SK-N-SH treated with all-trans-retinoic acid at 6 μM for 48 hours (cell line): ENCODE measurements around the gene SHC4.

Source experiments
- ATAC-seq: fragments of 200-7000 bp; cut with Tn5 transposase; 3 replicates; pipeline ENCODE4 v1.9.1; 2020; ENCODE audit warnings: mild to moderate bottlenecking, moderate library complexity
- ARNTL ChIP-seq: fragments of 450-650 bp; formaldehyde crosslinking; IDR thresholded peaks from 2 replicates; pipeline ENCODE4 v1.5.0; 2020; ENCODE audit warnings: low read depth, mild to moderate bottlenecking, moderate library complexity, borderline replicate concordance
- BACH2 ChIP-seq: fragments of 250-450 bp; sonication (Bioruptor Pico); IDR thresholded peaks from 2 replicates; pipeline ENCODE4 v1.9.0; 2021; ENCODE audit warnings: mild to moderate bottlenecking, borderline replicate concordance
- CSDC2 ChIP-seq: fragments of 250-450 bp; sonication (Bioruptor Pico); IDR thresholded peaks from 2 replicates; pipeline ENCODE4 v1.5.0; 2020; ENCODE audit warnings: mild to moderate bottlenecking, moderate library complexity
- ESRRG ChIP-seq: fragments of 250-450 bp; sonication (Bioruptor Pico); IDR thresholded peaks from 2 replicates; pipeline ENCODE4 v1.6.1; 2021; ENCODE audit warnings: mild to moderate bottlenecking
- GLIS3 ChIP-seq: fragments of 250-450 bp; sonication (Bioruptor Pico); IDR thresholded peaks from 2 replicates; pipeline ENCODE4 v1.5.0; 2020; ENCODE audit warnings: mild to moderate bottlenecking, moderate library complexity
- ISL1 ChIP-seq: fragments of 250-450 bp; sonication (Bioruptor Pico); IDR thresholded peaks from 2 replicates; pipeline ENCODE4 v2.1.2; 2022; ENCODE audit warnings: mild to moderate bottlenecking, moderate library complexity
- OSR1 ChIP-seq: fragments of 250-450 bp; sonication (Bioruptor Pico); IDR thresholded peaks from 2 replicates; pipeline ENCODE4 v1.8.0; 2022; ENCODE audit warnings: moderate library complexity, mild to moderate bottlenecking, inconsistent platforms
- PPARA ChIP-seq: fragments of 250-450 bp; sonication (Bioruptor Pico); IDR thresholded peaks from 2 replicates; pipeline ENCODE4 v1.5.0; 2020; ENCODE audit warnings: mild to moderate bottlenecking, borderline replicate concordance
- RARB ChIP-seq: fragments of 250-450 bp; sonication (Bioruptor Pico); IDR thresholded peaks from 2 replicates; pipeline ENCODE4 v1.8.0; 2021; ENCODE audit warnings: mild to moderate bottlenecking, moderate library complexity
- TOX ChIP-seq: fragments of 250-450 bp; sonication (Bioruptor Pico); IDR thresholded peaks from 2 replicates; pipeline ENCODE4 v1.8.0; 2021; ENCODE audit warnings: mild to moderate bottlenecking, moderate library complexity, borderline replicate concordance
- ZC3H10 ChIP-seq: fragments of 250-450 bp; sonication (Bioruptor Pico); IDR thresholded peaks from 2 replicates; pipeline ENCODE4 v1.5.1; 2021; ENCODE audit warnings: mild to moderate bottlenecking, moderate library complexity
- ZFP3 ChIP-seq: fragments of 250-450 bp; sonication (Bioruptor Pico); IDR thresholded peaks from 2 replicates; pipeline ENCODE4 v1.5.0; 2020; ENCODE audit warnings: mild to moderate bottlenecking, moderate library complexity
- ZFP30 ChIP-seq: fragments of 450-650 bp; formaldehyde crosslinking; IDR thresholded peaks from 2 replicates; pipeline ENCODE4 v1.5.0; 2022; ENCODE audit warnings: mild to moderate bottlenecking, moderate library complexity
- ZNF565 ChIP-seq: fragments of 450-650 bp; formaldehyde crosslinking; conservative IDR thresholded peaks from 2 replicates; pipeline ENCODE4 v1.5.0; 2020; ENCODE audit warnings: low read depth, mild to moderate bottlenecking, moderate library complexity
- ZNF8 ChIP-seq: fragments of 450-650 bp; formaldehyde crosslinking; IDR thresholded peaks from 2 replicates; pipeline ENCODE4 v1.5.0; 2020; ENCODE audit warnings: mild to moderate bottlenecking, moderate library complexity
- TF ChIP-seq, protein P1 (sequence below): fragments of 250-450 bp; sonication (Bioruptor Pico); IDR thresholded peaks from 2 replicates; pipeline ENCODE4 v1.5.1; 2020; ENCODE audit warnings: low read depth, mild to moderate bottlenecking, moderate library complexity
- TF ChIP-seq, protein P2 (sequence below): fragments of 250-450 bp; sonication (Bioruptor Pico); IDR thresholded peaks from 2 replicates; pipeline ENCODE4 v1.5.1; 2021; ENCODE audit warnings: mild to moderate bottlenecking, moderate library complexity
- TF ChIP-seq, protein P3 (sequence below): fragments of 250-450 bp; sonication (Bioruptor Pico); IDR thresholded peaks from 2 replicates; pipeline ENCODE4 v1.8.0; 2021; ENCODE audit warnings: low read depth, mild to moderate bottlenecking, moderate library complexity, borderline replicate concordance
- TF ChIP-seq, protein P4 (sequence below): fragments of 250-450 bp; sonication (Bioruptor Pico); IDR thresholded peaks from 2 replicates; pipeline ENCODE4 v1.8.0; 2020; ENCODE audit warnings: mild to moderate bottlenecking, moderate library complexity, borderline replicate concordance
- TF ChIP-seq, protein P5 (sequence below): fragments of 250-450 bp; sonication (Bioruptor Pico); IDR thresholded peaks from 2 replicates; pipeline ENCODE4 v1.5.0; 2020; ENCODE audit warnings: mild to moderate bottlenecking, moderate library complexity

The SHC4 gene

DNA sequence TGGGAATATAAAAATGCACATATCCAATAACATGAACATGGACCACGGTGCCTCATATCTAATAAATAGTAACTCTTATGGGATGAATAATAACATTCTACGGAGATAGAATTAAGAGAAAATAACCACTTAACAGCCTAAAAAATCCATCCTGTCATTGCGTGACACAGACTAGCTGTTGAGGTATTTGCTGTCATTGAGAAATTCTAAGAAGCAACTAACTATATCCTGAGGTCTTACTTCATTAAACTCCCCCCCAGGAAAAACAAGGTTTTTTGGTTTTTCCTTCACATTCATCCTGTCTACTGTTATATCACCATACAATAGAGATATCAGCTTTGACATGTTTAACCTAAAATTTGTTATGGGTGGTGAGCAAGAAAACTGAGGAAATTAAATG lies 167.2 kb downstream of the SHC4 start:
- ATAC-seq = no peak
- TF ChIP-seq, protein P1, sequence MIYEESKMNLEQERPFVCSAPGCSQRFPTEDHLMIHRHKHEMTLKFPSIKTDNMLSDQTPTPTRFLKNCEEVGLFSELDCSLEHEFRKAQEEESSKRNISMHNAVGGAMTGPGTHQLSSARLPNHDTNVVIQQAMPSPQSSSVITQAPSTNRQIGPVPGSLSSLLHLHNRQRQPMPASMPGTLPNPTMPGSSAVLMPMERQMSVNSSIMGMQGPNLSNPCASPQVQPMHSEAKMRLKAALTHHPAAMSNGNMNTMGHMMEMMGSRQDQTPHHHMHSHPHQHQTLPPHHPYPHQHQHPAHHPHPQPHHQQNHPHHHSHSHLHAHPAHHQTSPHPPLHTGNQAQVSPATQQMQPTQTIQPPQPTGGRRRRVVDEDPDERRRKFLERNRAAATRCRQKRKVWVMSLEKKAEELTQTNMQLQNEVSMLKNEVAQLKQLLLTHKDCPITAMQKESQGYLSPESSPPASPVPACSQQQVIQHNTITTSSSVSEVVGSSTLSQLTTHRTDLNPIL (CRISPR knock-in tag) = no peak
- TF ChIP-seq ZNF8 (no peak), PPARA (no peak)

DNA sequence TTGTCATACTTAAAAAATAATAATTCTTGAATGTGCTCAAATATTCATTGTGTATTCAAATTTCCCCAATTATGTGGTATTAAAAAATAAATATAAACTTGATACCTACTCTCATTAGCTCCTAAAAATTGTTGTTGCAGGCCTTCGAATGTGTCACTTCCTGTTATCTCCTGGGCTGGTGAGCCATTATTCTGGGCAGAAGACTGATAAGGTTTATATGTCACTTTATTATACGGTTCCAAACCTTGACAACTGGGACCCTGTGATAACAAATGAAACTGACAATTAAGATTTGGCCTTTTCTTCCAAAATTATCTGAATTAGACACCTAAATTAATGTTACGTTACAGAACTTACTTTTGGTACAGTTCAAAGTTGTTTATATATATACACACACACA lies 167.8 kb downstream of the SHC4 start:
- no peak for ATAC-seq
- no peak for TF ChIP-seq ZFP30
- TF ChIP-seq ARNTL (CRISPR knock-in tag) = no peak
- no peak for TF ChIP-seq ZC3H10 (CRISPR knock-in tag)
- TF ChIP-seq, protein P2, sequence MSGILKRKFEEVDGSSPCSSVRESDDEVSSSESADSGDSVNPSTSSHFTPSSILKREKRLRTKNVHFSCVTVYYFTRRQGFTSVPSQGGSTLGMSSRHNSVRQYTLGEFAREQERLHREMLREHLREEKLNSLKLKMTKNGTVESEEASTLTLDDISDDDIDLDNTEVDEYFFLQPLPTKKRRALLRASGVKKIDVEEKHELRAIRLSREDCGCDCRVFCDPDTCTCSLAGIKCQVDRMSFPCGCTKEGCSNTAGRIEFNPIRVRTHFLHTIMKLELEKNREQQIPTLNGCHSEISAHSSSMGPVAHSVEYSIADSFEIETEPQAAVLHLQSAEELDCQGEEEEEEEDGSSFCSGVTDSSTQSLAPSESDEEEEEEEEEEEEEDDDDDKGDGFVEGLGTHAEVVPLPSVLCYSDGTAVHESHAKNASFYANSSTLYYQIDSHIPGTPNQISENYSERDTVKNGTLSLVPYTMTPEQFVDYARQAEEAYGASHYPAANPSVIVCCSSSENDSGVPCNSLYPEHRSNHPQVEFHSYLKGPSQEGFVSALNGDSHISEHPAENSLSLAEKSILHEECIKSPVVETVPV (CRISPR knock-in tag) = no peak
- no peak for TF ChIP-seq ESRRG (CRISPR knock-in tag)
- no peak for TF ChIP-seq ZNF8
- TF ChIP-seq ZNF565 (CRISPR knock-in tag) = no peak
- no peak for TF ChIP-seq ZFP3 (CRISPR knock-in tag)
- TF ChIP-seq CSDC2 (CRISPR knock-in tag) = no peak

DNA sequence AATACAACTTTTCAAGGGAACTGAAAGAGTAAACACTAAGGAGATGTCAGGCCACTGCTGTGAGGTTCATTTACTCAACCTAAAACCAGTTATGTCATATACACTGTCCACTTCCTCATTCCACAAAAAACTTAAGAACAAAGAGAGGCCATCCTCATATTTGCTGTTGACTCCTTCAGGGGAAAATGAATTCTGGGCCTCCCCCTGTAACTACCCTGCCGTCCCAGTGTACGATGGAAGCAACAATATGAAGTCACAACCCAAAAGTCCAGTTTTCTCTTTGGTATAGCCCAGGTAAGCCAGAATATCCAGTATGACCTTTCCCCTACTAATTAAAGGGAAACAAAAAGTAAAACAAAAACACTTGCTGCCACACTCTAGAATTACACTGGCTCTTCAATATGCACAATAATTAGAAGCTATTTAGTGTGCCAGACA lies 169.0 kb downstream of the SHC4 start:
- no peak for TF ChIP-seq BACH2 (CRISPR knock-in tag)
- TF ChIP-seq, protein P3, sequence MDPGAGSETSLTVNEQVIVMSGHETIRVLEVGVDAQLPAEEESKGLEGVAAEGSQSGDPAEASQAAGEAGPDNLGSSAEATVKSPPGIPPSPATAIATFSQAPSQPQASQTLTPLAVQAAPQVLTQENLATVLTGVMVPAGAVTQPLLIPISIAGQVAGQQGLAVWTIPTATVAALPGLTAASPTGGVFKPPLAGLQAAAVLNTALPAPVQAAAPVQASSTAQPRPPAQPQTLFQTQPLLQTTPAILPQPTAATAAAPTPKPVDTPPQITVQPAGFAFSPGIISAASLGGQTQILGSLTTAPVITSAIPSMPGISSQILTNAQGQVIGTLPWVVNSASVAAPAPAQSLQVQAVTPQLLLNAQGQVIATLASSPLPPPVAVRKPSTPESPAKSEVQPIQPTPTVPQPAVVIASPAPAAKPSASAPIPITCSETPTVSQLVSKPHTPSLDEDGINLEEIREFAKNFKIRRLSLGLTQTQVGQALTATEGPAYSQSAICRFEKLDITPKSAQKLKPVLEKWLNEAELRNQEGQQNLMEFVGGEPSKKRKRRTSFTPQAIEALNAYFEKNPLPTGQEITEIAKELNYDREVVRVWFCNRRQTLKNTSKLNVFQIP = no peak
- TF ChIP-seq OSR1 (CRISPR knock-in tag) = no peak
- TF ChIP-seq, protein P4, sequence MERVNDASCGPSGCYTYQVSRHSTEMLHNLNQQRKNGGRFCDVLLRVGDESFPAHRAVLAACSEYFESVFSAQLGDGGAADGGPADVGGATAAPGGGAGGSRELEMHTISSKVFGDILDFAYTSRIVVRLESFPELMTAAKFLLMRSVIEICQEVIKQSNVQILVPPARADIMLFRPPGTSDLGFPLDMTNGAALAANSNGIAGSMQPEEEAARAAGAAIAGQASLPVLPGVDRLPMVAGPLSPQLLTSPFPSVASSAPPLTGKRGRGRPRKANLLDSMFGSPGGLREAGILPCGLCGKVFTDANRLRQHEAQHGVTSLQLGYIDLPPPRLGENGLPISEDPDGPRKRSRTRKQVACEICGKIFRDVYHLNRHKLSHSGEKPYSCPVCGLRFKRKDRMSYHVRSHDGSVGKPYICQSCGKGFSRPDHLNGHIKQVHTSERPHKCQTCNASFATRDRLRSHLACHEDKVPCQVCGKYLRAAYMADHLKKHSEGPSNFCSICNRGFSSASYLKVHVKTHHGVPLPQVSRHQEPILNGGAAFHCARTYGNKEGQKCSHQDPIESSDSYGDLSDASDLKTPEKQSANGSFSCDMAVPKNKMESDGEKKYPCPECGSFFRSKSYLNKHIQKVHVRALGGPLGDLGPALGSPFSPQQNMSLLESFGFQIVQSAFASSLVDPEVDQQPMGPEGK (CRISPR knock-in tag) = no peak
- TF ChIP-seq ZC3H10 (CRISPR knock-in tag) = no peak
- no peak for TF ChIP-seq ESRRG (CRISPR knock-in tag)
- no peak for TF ChIP-seq ZNF8
- TF ChIP-seq GLIS3 (CRISPR knock-in tag) = no peak
- no peak for TF ChIP-seq PPARA
- TF ChIP-seq TOX = no peak
- no peak for TF ChIP-seq ZFP30
- TF ChIP-seq, protein P5, sequence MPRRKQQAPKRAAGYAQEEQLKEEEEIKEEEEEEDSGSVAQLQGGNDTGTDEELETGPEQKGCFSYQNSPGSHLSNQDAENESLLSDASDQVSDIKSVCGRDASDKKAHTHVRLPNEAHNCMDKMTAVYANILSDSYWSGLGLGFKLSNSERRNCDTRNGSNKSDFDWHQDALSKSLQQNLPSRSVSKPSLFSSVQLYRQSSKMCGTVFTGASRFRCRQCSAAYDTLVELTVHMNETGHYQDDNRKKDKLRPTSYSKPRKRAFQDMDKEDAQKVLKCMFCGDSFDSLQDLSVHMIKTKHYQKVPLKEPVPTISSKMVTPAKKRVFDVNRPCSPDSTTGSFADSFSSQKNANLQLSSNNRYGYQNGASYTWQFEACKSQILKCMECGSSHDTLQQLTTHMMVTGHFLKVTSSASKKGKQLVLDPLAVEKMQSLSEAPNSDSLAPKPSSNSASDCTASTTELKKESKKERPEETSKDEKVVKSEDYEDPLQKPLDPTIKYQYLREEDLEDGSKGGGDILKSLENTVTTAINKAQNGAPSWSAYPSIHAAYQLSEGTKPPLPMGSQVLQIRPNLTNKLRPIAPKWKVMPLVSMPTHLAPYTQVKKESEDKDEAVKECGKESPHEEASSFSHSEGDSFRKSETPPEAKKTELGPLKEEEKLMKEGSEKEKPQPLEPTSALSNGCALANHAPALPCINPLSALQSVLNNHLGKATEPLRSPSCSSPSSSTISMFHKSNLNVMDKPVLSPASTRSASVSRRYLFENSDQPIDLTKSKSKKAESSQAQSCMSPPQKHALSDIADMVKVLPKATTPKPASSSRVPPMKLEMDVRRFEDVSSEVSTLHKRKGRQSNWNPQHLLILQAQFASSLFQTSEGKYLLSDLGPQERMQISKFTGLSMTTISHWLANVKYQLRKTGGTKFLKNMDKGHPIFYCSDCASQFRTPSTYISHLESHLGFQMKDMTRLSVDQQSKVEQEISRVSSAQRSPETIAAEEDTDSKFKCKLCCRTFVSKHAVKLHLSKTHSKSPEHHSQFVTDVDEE (CRISPR knock-in tag) = no peak
- TF ChIP-seq, protein P1 (CRISPR knock-in tag) = no peak
- TF ChIP-seq ISL1 (CRISPR knock-in tag) = no peak
- TF ChIP-seq, protein P2 (CRISPR knock-in tag) = no peak
- no peak for TF ChIP-seq CSDC2 (CRISPR knock-in tag)
- TF ChIP-seq RARB = no peak
- no peak for TF ChIP-seq ZFP3 (CRISPR knock-in tag)
- no peak for ATAC-seq
